ENCODE measurements around the gene HNRNPUL2.
"Not testable (repeated sequence)": the region's sequence is repeated elsewhere in the genome, so short reads cannot be mapped to it uniquely, and the experiment has no call there.

HNRNPUL2 gene

DNA sequence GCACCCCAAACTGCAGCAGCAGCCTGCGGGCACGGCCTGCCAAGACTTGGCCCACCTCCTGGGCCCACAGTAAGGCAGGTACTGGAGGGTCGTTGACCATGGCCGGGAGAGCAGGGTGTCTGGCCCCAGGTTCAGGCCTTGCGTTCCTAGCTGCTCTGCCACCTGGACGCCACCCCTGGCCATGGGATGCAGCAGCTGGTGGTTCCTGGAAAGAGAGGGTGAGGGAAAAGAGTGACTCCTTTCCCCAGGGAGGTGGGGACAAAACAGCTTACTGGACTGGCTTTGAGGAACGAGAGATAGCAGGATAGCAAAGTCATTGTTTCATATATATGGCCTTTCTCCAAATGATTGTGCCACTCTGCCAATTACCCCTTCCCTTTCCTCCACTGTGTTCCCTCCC lies 21.8 kb downstream of the HNRNPUL2 start:
- peak overlapping the region; percentile 81 for H3K4me3 ChIP-seq (ENCODE audit: low read depth, low read length)
- no peak for DNase-seq (ENCODE audit: low read depth)
- TF ChIP-seq, protein P1, sequence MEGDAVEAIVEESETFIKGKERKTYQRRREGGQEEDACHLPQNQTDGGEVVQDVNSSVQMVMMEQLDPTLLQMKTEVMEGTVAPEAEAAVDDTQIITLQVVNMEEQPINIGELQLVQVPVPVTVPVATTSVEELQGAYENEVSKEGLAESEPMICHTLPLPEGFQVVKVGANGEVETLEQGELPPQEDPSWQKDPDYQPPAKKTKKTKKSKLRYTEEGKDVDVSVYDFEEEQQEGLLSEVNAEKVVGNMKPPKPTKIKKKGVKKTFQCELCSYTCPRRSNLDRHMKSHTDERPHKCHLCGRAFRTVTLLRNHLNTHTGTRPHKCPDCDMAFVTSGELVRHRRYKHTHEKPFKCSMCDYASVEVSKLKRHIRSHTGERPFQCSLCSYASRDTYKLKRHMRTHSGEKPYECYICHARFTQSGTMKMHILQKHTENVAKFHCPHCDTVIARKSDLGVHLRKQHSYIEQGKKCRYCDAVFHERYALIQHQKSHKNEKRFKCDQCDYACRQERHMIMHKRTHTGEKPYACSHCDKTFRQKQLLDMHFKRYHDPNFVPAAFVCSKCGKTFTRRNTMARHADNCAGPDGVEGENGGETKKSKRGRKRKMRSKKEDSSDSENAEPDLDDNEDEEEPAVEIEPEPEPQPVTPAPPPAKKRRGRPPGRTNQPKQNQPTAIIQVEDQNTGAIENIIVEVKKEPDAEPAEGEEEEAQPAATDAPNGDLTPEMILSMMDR (IDR thresholded peaks at IDR 0.05; ENCODE audit: insufficient read depth, low read depth, low read length, missing control alignments), result no peak

DNA sequence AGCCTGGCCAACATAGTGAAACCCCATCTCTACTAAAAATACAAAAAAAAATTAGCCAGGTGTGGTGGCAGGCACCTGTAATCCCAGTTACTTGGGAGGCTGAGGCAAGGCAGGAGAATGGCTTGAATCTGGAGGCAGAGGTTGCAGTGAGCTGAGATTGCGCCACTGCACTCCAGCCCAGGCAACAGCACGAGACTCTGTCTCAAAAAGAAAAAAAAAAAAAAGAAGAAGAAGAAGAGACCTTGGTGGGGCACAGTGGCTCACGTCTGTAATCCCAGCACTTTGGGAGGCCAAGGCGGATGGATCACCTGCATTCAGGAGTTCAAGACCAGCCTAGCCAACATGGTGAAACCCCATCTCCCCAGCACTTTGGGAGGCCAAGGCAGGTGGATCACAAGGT lies 23.3 kb downstream of the HNRNPUL2 start:
- H3K4me3 ChIP-seq (ENCODE audit: low read depth, low read length); DNase-seq (ENCODE audit: low read depth): not testable (repeated sequence)

DNA sequence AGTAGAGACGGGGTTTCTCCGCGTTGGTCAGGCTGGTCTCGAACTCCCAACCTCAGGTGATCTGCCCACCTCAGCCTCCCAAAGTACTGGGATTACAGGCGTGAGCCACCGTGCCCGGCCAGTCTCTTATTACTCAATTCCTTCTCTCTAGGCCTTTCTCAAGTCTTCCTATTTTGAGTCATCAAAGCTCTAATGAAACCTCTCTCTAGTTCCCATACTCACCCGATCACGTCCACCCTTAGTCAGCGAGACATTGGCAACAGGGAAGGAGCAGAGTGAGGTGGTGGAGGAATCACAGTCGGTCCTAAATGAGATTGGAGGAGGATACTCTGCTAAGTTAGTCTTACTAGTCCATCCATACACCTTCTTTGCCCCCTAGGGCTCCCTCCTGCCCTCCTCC lies 25.0 kb downstream of the HNRNPUL2 start:
- DNase-seq (ENCODE audit: low read depth), result peak; percentile 51
- TF ChIP-seq, protein P1 (IDR thresholded peaks at IDR 0.05; ENCODE audit: insufficient read depth, low read depth, low read length, missing control alignments), result no peak
- H3K4me3 ChIP-seq (ENCODE audit: low read depth, low read length), result no peak overlapping the region

DNA sequence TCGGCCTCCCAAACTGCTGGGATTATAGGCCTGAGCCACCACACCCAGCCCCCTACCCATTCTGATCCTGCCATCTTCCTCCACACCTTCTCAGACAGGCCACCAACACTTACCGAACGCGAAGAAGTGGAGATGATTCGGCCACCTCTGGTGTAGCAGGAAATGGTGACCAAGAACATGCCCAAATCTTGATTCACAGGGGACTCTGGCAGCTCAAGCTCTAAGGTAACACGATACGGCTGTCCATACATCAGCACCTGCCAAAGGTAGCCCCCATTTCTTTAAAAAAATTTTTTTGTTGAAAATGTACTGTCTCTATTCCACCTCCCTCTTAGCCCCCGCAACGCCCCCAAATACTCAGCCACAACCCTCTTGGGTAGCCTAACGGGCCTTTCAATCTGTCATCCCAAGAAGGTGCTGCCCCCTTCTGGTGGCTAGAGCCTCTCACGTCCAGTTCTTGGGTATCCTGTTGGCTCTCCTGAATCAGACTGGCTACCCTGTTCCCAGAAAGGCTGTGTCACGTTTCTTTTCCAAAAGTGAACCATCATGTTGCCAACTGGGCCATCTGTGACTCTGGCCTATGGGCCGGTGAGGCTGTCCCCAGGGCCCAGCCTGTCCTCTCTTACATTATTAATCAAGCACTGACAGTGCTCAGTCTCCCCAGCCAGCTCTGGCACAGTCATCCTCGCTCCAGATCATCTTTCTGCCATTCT lies 32.6 kb downstream of the HNRNPUL2 start:
- no peak overlapping the region for H3K4me3 ChIP-seq (ENCODE audit: low read depth, low read length)
- DNase-seq (ENCODE audit: low read depth), result peak; percentile 88
- TF ChIP-seq, protein P1 (IDR thresholded peaks at IDR 0.05; ENCODE audit: insufficient read depth, low read depth, low read length, missing control alignments), result peak; percentile 83

DNA sequence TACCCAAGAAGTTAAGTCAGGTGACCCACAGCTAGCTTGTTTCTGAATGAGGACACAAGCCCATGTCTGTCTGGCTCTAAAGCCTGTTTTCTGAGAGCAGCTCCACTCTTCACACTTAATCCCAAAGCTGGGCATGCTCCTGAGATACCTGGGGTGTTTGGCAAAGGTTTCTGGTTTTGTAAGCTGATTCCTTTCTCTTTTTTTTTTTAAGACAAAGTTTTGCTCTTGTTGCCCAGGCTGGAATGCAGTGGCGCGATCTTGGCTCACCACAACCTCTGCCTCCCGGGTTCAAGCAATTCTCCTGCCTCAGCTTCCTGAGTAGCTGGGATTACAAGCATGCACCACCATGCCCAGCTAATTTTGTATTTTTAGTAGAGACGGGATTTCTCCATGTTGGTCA lies 33.6 kb downstream of the HNRNPUL2 start:
- not testable (repeated sequence) for H3K4me3 ChIP-seq (ENCODE audit: low read depth, low read length); DNase-seq (ENCODE audit: low read depth)

DNA sequence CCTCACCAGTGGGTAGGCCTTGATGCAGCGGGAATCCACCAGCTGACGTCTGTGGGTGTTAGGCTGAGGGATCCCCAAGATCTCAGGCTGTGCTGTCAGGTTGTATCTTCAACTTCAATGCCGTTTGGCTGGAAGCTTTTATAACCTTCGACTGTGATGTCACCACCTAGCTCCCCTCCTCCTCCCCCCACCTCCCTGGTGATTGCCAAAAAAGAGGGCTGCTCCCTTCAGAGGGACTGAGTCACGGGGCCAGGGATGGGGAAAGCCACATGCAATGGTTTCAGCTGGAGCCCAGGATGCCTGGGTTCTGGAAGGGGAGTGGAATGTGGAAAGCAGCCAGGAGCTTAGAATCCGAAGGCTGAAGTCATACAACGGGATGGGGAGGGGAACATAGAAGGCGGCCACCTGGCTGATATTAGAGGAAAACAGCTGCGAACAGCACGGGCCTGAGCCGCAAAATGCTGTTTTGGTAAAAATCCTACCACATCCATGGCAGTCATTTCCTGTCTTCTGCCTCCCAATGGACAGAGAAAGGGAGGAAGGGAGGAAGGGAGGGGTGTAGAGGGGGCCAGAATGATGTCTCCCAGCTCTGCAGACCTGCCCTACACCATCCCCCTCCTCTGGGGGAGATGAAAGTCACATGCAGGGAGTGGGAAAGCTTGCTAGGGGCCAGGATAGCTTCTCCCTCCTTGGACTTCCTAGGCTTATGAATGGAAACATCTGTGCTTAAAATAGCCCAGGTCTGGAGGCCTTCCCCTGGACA lies 37.7 kb downstream of the HNRNPUL2 start, which contains the start of gene LRRN4CL:
TSS of gene LRRN4CL (minus strand) at position 110 of the 763 bp plus-strand sequence. CDS start 1,022 bp downstream, outside the sequence.
- no peak within 1 kb of the TSS for H3K4me3 ChIP-seq (ENCODE audit: low read depth, low read length)
- TF ChIP-seq, protein P1 (IDR thresholded peaks at IDR 0.05; ENCODE audit: insufficient read depth, low read depth, low read length, missing control alignments), result no peak
- DNase-seq (ENCODE audit: low read depth), result no peak

DNA sequence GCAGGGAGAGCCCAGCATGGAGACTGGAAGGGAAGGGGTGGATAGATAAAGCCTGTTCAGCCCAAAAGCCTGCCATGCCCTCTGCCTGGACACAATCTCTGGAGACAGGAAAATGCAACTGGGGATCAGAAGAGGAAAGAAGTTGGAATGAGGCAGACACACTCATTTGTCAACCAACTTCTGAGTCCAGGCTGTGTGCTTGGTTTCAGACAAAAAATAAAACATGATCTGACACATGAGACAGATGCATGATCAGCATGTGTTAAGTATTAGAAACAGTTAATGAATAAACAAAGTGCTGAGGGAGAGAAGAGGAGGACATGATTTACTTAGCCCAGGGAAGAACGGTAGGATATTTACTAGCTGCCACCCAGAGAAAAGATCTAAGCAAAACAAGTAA lies 38.8 kb downstream of the HNRNPUL2 start:
- no peak overlapping the region for H3K4me3 ChIP-seq (ENCODE audit: low read depth, low read length)
- TF ChIP-seq, protein P1 (IDR thresholded peaks at IDR 0.05; ENCODE audit: insufficient read depth, low read depth, low read length, missing control alignments), result no peak
- DNase-seq (ENCODE audit: low read depth), result no peak

Data from GM12865 (cell line).